Cortex of kidney (tissue), 1 donor: ENCODE data around the gene TMEM131L.
"Not testable (repeated sequence)": the region's sequence is repeated elsewhere in the genome, so short reads cannot be mapped to it uniquely, and the experiment has no call there.

Experiments
- DNase-seq: peaks from one replicate; lab custom pipeline; 2025; lab: John Stamatoyannopoulos, UW

TMEM131L gene

GRCh38 chr4:153499005-153499404 lies 32.8 kb downstream of the TMEM131L start:
- DNase-seq = no peak

DNA sequence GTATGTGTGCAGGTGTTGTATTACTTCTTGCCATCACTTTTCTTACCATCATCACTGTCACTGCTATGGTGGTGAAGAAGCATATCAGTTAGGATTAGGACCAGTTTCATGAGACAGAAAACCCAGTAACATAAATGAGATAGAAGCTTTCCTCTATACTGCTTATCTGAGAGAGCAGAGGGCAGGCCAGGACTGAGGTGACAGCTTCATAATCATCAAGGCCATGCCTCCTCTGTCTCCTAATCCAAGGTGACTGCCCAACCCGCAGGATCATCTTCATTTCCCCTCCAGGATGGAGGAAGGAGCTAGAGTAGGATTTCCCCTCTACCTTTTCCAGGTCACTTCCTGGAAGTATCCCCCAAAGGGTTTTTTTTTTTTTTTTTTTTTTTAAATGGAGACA lies 35.4 kb downstream of the TMEM131L start:
- no peak for DNase-seq

GRCh38 chr4:153502584-153502983 lies 36.4 kb downstream of the TMEM131L start:
- no peak for DNase-seq

DNA sequence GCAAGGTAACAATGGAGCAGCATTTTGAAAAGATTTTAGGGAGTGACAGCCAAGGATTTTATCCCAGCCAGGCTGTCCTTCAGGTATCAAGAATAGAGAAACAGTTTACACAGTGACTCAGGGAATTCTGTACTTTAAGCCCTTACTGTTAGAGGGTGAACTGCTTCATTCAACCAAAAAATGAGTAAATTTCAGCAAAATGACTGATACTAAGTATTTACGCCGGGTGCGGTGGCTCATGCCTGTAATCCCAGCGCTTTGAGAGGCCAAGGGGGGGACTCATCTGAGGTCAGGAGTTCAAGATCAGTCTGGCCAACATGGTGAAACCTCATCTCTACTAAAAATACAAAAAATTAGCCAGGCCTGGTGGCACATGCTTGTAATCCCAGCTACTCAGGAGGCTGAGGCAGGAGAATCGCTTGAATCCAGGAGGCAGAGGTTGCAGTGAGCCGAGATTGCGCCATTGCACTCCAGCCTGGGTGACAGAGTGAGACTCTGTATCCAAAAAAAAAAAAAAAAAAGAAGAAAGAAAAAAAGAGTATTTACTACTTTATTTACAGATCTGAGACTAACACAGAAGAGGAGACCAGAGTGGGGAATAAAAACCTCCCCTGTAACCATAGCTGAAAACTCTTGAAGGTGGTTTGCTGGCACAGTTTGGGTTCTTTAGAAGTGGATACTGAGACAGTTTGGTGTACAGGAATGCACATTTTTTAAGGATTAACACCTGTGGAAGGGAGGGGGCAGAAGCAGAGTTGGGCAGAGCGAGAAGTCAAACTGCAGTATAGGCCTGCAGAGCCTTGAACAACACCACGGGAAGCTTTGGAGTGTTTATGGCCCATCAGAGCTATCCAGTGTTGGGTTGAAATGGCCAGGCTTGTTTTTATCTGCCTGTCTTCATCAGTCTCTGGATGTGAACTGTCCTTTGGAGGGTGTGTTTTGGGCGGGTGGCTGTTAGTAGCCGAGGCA lies 40.5 kb downstream of the TMEM131L start:
- DNase-seq = no peak

DNA sequence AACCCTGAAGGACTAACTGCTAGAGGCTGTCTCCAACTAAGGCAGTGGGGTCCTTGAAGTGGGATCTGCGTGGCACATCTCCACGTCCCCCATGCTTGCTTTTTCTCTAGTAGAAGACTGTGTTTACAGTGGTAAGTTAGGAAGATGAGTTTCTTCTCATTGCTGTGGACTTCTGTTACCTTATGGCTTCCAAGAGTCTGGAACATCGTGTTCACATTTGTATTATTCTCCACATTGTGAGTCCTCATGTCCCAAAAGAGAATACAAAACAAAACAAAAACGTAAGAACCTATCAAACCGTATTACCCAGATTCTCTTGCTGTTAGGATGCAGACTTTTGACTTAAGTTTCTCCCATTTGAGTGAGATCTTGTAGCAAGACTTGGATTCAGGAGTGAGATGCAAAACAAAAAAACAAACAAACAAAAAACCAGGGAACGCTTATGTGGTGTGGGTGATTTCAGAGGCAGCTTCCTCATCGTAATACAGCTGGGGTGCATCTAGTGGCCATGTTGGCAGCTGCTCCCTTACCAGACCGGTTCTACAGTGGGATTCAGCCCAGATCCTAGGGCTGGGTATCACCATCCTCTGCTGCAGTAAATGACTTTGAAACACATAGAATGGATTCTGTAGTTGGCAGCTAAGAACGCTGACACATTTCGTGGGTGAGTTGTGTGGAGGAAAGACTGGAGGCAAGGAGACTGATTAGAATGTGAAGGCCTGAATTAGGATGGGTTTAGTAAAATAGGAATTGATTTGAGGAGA lies 41.3 kb downstream of the TMEM131L start:
- no peak for DNase-seq

DNA sequence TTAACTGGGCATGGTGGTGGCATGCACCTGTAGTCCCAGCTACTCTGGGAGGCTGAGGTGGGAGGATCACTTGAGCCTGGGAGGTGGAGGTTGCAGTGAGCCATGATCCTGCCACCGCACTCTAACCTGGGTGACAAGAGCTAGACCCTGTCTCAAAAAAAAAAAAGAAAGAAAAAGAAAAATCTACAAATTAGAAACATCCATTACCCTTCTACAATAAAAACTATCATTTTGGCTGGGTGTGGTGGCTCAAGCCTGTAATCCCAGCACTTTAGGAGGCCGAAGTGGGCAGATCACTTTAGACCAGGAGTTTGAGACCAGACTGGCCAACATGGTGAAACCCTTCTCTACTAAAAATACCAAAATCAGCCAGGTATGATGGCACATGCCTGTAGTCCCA lies 43.1 kb downstream of the TMEM131L start:
- not testable (repeated sequence) for DNase-seq

DNA sequence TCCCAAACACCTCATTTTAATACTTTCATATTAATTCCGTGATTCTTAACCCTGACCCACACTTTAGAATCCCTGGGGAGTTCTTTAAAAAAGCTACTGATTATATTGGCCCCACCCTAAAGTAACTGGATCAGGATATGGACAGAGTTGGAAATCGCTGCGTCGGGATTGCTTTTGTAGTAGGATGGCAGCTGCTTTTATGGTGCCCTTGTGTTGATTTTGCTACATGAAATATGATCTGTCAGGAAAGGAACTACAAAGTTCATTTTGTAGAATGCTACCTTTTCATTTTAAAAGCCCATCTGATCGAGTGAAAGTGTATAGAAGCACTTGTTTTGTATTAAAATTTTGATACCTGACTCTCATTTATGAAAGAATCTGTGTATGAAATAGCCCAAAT lies 43.6 kb downstream of the TMEM131L start:
- DNase-seq = no peak

GRCh38 chr4:153510252-153511001 lies 44.3 kb downstream of the TMEM131L start:
- DNase-seq = no peak

- no peak for DNase-seq
Observed at GRCh38 chr4:153511104-153511503, 44.9 kb downstream of the TMEM131L start.

DNA sequence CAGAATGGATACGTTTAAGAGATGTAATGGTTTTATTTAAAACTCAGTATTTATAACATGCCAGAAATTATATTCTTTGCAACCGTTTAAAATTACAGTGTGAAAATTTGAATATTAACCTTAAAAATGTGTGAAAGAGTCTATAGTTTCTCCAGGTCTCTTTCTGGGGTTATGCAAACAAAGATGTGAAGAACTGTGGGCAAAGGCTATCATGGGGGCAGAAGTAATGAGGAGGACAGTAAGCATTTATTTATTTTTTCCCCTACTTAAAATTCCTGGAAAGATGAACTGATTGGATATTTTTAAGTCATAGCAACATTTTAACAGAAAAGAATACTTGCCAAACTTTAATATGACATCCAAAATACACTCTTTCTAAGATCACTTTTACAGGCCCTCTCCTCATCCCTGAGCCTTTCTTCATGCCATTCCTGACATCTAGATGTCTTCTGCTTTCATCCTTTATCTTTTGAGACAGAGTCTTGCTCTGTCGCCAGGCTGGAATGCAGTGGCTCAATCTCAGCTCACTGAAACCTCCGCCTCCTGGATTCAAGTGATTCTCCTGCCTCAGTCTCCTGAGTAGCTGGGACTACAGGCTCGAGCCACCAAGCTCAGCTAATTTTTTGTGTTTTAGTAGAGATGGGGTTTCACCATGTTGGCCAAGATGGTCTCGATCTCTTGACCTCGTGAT lies 46.1 kb downstream of the TMEM131L start:
- DNase-seq = no peak

DNA sequence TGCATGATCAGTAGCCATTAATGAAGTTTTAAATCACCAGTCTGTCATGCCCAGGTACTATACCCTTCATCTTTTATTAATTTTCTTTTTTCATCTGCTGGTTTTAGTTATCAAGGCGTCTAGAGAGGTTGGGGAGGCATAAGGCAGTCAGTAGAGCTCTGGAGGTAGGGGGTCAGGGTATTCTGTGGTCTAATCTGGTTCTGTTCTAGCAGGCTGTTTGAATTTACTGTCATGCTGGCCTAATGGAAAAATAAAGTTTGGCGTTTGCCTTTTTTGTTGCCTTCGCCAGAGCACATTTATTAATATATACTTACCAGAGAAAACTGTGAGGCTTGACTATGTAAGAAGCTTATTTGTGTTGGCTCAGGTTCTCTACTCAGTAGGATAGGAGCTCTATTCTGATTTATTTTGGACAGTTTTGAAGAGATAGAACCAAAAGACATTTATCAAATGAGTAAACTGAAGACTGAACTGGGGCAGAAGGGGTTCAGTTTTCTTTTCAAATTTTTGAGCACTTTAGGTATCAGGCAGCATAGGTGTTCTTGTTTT lies 46.9 kb downstream of the TMEM131L start:
- no peak for DNase-seq

- DNase-seq = no peak
Observed at GRCh38 chr4:153513596-153513995, 47.4 kb downstream of the TMEM131L start.

- no peak for DNase-seq
Observed at GRCh38 chr4:153514001-153514526, 47.9 kb downstream of the TMEM131L start.

DNA sequence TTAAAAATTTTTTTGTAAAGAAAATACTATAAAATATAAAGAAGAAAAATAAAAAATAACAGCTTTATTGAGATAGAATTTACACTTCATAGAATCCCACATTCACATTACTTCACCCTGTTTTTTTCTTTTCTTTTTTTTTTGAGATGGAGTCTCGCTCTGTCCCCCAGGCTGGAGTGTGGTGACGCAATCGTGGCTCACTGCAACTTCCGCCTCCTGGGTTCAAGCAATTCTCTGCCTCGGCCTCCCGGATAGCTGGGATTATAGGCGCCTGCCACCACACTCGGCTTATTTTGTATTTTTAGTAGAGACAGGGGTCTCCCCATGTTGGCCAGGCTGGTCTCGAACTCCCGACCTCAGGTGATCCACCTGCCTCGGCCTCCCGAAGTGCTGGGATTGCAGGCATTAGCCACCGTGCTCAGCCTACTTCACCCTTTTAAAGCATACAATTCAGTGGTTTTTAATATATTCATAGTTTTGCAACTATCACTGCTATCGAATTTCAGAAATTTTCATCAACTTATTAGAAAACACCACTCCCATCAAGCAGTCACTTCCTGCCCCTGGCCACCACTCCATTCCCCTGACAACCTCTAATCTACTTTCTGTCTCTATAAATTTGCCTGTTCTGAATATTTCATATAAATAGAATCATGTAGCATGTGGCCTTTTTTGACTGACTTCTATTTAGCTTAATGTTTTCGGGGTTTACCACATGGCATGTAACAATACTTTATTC lies 48.7 kb downstream of the TMEM131L start:
- no peak for DNase-seq

- no peak for DNase-seq
Observed at GRCh38 chr4:153517159-153517558, 51.0 kb downstream of the TMEM131L start.

- DNase-seq = no peak
Observed at GRCh38 chr4:153518001-153518400, 51.8 kb downstream of the TMEM131L start.

DNA sequence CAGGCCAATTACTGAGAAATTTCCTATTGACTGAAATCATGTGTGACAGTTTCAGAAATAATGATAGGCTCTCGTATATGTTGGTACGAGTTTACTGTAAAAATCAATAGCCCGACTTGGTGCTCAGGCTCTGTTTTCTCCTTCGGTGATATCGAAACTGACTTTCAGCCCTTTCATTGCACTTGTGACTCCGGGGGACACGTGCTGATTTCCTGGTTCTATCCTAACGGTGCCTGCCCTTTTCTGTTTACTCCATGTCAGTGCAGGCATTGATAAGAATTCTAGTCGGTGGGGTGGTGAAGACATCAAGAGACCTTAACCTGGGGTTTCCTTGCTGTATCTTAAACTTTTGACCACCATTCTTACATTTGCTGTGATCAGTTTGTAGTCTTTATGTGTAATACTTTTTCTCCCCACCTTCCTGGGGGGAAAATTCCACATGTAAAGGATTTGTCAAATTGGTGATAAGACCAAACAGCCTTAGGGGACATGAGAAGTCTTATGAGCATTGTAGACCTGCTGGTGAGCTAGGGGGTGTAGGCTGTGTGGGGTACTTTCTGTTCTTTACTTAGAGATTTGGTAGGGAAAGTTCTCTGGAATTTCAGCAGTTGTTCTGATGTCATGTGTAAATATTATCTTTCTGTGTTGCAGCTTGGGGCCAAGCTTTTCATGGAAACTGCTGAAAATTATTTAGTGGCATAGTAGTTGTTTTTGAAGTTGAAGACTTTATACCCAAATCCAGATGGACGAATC lies 52.7 kb downstream of the TMEM131L start:
- DNase-seq = no peak

GRCh38 chr4:153519687-153520086 lies 53.5 kb downstream of the TMEM131L start:
- DNase-seq = no peak

- no peak for DNase-seq
Observed at GRCh38 chr4:153520227-153520626, 54.1 kb downstream of the TMEM131L start.
